Fibroblast of pulmonary artery (primary cell): Measurements from ENCODE around the gene CEP78.

ENCODE experiments used
- DNase-seq: peaks from one replicate; pipeline ENCODE4 v3.0.0-alpha.2; 2010; ENCODE audit warnings: low read depth
- H3K4me3 ChIP-seq: replicated peaks from 2 replicates; pipeline ENCODE4 v1.5.1; 2011; ENCODE audit warnings: low read depth, mild to moderate bottlenecking, control low read depth, low read length, moderate library complexity
- CTCF ChIP-seq: IDR thresholded peaks from 2 replicates; pipeline ENCODE4 v1.5.1; 2011; ENCODE audit warnings: mild to moderate bottlenecking, control low read depth, low read length, inconsistent platforms; ENCODE audit errors: missing control alignments

Gene CEP78

GRCh38 chr9:78304357-78304756, 68.5 kb downstream of the CEP78 start:
- no peak for DNase-seq
- H3K4me3 ChIP-seq: no peak overlapping the region
- no peak for TF ChIP-seq CTCF

- H3K4me3 ChIP-seq: no peak overlapping the region
- TF ChIP-seq CTCF: no peak
- DNase-seq: no peak
These were observed 70.6 kb downstream of the CEP78 start for GRCh38 chr9:78306222-78307076.

GRCh38 chr9:78307360-78307759, 71.5 kb downstream of the CEP78 start:
- no peak for DNase-seq
- no peak overlapping the region for H3K4me3 ChIP-seq
- TF ChIP-seq CTCF: no peak

GRCh38 chr9:78309066-78309465, 73.2 kb downstream of the CEP78 start:
- DNase-seq: no peak
- no peak for TF ChIP-seq CTCF
- no peak overlapping the region for H3K4me3 ChIP-seq

GRCh38 chr9:78311075-78311474, 75.2 kb downstream of the CEP78 start:
- TF ChIP-seq CTCF: no peak
- no peak overlapping the region for H3K4me3 ChIP-seq
- DNase-seq: no peak

GRCh38 chr9:78311886-78312524, 76.1 kb downstream of the CEP78 start:
- no peak overlapping the region for H3K4me3 ChIP-seq
- no peak for DNase-seq
- no peak for TF ChIP-seq CTCF
